Measurements from ENCODE around the gene KDR. TPM values are rescaled to one million over a fixed set of nuclear protein-coding genes. Genes with fewer than 3 reads are reported as not detected.

KDR gene
- total and polyA plus RNA-seq, 11 donors = 7.7 to 51.0 (median 32.0) TPM

DNA sequence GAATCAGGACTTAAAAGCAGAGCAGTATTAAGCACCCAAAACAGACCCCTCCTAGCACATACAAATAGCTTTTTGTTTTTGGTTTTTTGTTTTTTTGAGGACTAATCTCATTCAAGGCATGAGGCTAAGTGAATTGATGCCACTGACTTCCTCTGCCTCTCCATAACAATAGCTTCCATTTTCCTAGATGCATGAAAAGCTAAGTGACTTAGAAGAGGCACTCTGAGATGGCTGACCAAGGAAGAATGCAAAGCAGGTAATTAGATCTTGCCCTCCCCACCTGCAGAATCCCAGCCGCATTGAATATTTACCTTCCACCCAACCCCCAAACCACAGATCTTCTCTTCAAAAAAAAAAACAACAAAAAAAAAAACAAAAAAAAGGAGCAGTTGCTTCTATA lies 7.4 kb upstream of the KDR start:
- Histone ChIP-seq H3K4me3 (no peak overlapping the region), H3K27ac (no peak overlapping the region), H3K36me3 (no peaks in the 10 kb centered on the region), H3K4me1 (no peaks in the 10 kb centered on the region), H3K27me3 (no peaks in the 10 kb centered on the region), H3K9me3 (peaks cover 0 to 3% (median 0%) of the 10 kb centered on the region in 12 donors)
- 83 to 100% (median 93%) methylated on average over 1 of the region's 1 CpG for WGBS, 4 donors
- TF ChIP-seq POLR2A (IDR thresholded peaks at IDR 0.05) = no peak
- intact Hi-C loops (cut with DNase I) = no loop called here
- DNase-seq (no peak), ATAC-seq (no peak)

DNA sequence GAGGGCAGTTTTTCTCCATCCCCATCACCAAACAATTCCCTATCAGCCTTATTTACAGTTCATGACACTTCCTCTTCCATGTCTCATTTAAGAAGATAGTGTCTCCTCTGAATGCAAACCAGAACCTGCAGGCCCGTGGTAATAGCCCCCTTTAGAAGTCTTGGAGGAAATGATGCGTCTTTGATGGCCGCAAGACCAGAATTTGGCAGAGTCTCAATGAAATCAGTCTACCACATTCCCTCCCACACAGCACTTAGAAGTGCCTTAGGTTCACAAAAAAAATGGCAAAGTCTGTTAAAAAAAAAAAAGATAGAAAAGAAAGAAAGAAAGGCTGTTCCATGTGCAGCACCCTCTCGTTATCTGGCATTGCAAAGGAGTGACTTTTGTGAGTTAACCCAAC lies 2.1 kb upstream of the KDR start:
- DNase-seq (no peak), ATAC-seq (no peak)
- TF ChIP-seq, protein P1, sequence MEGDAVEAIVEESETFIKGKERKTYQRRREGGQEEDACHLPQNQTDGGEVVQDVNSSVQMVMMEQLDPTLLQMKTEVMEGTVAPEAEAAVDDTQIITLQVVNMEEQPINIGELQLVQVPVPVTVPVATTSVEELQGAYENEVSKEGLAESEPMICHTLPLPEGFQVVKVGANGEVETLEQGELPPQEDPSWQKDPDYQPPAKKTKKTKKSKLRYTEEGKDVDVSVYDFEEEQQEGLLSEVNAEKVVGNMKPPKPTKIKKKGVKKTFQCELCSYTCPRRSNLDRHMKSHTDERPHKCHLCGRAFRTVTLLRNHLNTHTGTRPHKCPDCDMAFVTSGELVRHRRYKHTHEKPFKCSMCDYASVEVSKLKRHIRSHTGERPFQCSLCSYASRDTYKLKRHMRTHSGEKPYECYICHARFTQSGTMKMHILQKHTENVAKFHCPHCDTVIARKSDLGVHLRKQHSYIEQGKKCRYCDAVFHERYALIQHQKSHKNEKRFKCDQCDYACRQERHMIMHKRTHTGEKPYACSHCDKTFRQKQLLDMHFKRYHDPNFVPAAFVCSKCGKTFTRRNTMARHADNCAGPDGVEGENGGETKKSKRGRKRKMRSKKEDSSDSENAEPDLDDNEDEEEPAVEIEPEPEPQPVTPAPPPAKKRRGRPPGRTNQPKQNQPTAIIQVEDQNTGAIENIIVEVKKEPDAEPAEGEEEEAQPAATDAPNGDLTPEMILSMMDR (IDR thresholded peaks at IDR 0.05) = no peak
- TF ChIP-seq POLR2A (IDR thresholded peaks at IDR 0.05) = no peak
- H3K9me3 ChIP-seq = peaks cover 0 to 3% (median 0%) of the 10 kb centered on the region in 12 donors
- peaks cover 0 to 19% (median 5%) of the 10 kb centered on the region in 12 donors for H3K4me1 ChIP-seq
- WGBS, 4 donors = 51 to 66% (median 57%) methylated on average over 4 of the region's 4 CpGs
- H3K27me3 ChIP-seq = peaks cover 0 to 28% (median 13%) of the 10 kb centered on the region in 9 donors
- no peaks in the 10 kb centered on the region for H3K36me3 ChIP-seq
- intact Hi-C loops (cut with DNase I) = loop anchor here in 3 of 10 donors (5.0 to 10.0 kb wide), 3 partner anchors 45 to 187 kb away; no protein-coding TSS in a partner anchor
- H3K27ac ChIP-seq = no peak overlapping the region
- H3K4me3 ChIP-seq = no peak overlapping the region

- TF ChIP-seq, protein P1 (IDR thresholded peaks at IDR 0.05) = no peak
- TF ChIP-seq POLR2A (IDR thresholded peaks at IDR 0.05) = no peak
- no peak for DNase-seq
- H3K4me1 ChIP-seq = peaks cover 0 to 19% (median 5%) of the 10 kb centered on the region in 12 donors
- H3K27me3 ChIP-seq = peaks cover 0 to 28% (median 13%) of the 10 kb centered on the region in 9 donors
- no peak overlapping the region for H3K27ac ChIP-seq
- H3K4me3 ChIP-seq = no peak overlapping the region
- ATAC-seq = no peak
- intact Hi-C loops (cut with DNase I) = loop anchor here in 3 of 10 donors (5.0 to 10.0 kb wide), 3 partner anchors 45 to 188 kb away; no protein-coding TSS in a partner anchor
- WGBS, 4 donors = 93 to 98% (median 95%) methylated on average over 3 of the region's 3 CpGs
- H3K9me3 ChIP-seq = peaks cover 0 to 3% (median 0%) of the 10 kb centered on the region in 12 donors
- no peaks in the 10 kb centered on the region for H3K36me3 ChIP-seq
These were observed 1.7 kb upstream of the KDR start for GRCh38 chr4:55127053-55127452.

DNA sequence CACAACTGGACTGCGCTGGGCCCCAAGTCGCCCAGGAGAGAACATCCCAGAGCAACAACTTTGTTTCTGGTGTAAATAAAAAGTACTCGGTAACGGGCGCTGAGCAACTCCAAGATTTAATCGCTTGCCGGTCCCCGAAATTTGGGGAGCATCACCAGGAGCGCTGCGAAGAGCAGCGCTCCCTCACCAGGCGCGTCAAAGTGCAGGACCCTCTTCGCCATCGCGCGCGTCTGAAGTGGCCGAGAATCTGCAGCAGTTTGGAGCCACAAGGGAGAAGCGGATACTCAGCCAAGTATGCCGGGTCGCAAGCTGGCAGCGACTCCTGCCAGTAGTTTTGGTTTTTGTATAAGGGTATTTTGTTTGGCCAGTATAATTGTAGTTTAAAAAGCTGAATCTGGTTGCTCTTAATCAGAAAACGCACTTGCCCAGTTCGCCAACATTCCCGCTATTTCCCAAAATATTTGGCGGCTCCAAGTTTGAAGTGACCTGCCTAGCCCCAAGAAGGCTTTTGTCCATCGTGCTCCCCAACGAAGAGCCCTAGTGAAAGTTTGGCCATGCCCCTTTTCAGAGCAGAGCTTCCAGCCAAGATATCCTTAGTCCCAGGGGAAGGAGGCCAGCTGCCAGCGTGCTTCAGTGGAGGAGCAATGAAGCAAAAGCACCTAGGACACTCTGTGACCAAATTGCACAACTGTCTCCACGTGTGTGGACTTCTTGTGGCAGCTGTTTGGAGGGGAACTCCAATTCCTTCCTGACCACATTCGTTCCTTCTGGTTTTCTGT lies 557 bp upstream of the KDR start:
- TF ChIP-seq, protein P1 (IDR thresholded peaks at IDR 0.05) = peak in 1 of 12 donors; percentile 8
- no peak for TF ChIP-seq POLR2A (IDR thresholded peaks at IDR 0.05)
- Histone ChIP-seq H3K36me3 (no peaks in the 10 kb centered on the region), H3K4me3 (peak overlapping the region; percentile 45 to 87 (median 74)), H3K27me3 (peaks cover 0 to 28% (median 13%) of the 10 kb centered on the region in 9 donors), H3K9me3 (peaks cover 0 to 3% (median 0%) of the 10 kb centered on the region in 12 donors), H3K4me1 (peaks cover 0 to 19% (median 5%) of the 10 kb centered on the region in 12 donors), H3K27ac (peak overlapping the region in 7 of 12 donors; percentile 43 to 86 (median 73))
- 3 to 8% (median 4%) methylated on average over 27 to 32 of the region's 32 CpGs for WGBS, 4 donors
- ATAC-seq = peak in 2 of 4 donors; percentile 23 to 28
- peak in 1 of 5 donors; percentile 27 for DNase-seq
- intact Hi-C loops (cut with DNase I) = loop anchor here in 5 of 10 donors (1.0 to 10.0 kb wide), 7 partner anchors 35 to 189 kb away; no protein-coding TSS in a partner anchor

All from heart left ventricle (tissue), 16 donors.